Stimulated activated CD8-positive, alpha-beta memory T cell treated with anti-CD3 and anti-CD28 coated beads, Interleukin-12 subunit alpha, Interleukin-12 subunit beta, amount 100 ng/mL, for 24 hours (primary cell): Measurements from ENCODE around the gene TBC1D3E.
"Not testable (repeated sequence)": the region's sequence is repeated elsewhere in the genome, so short reads cannot be mapped to it uniquely, and the experiment has no call there.

ENCODE experiments used
- DNase-seq: peaks from one replicate; pipeline ENCODE4 v3.0.0-alpha.2; 2020; ENCODE audit errors: extremely low read depth

Gene TBC1D3E

GRCh38 chr17:38127651-38128050, at the start of gene TBC1D3E:
Gene TBC1D3E (plus strand): TSS chr17:38127951. CDS start chr17:38129496, 1,545 bp downstream.
- DNase-seq, result not testable (repeated sequence)

- DNase-seq, result not testable (repeated sequence)
Observed at GRCh38 chr17:38087344-38087743, 40.4 kb upstream of the TBC1D3E start.

- not testable (repeated sequence) for DNase-seq
Observed at GRCh38 chr17:38088120-38088519, 39.6 kb upstream of the TBC1D3E start.

- not testable (repeated sequence) for DNase-seq
Observed at GRCh38 chr17:38094059-38094694, 33.6 kb upstream of the TBC1D3E start.

- not testable (repeated sequence) for DNase-seq
Observed at GRCh38 chr17:38099262-38099661, 28.5 kb upstream of the TBC1D3E start.

GRCh38 chr17:38119829-38120228, 7.9 kb upstream of the TBC1D3E start:
- not testable (repeated sequence) for DNase-seq

GRCh38 chr17:38134860-38135259, 7.1 kb downstream of the TBC1D3E start:
- not testable (repeated sequence) for DNase-seq
